ENCODE data around the gene ANKRD53. TPM values are rescaled to one million over a fixed set of nuclear protein-coding genes. Genes with fewer than 3 reads are reported as not detected.

The ANKRD53 gene
- total RNA-seq, 2 donors from 2014 or later = 4.7 to 10.2 TPM

GRCh38 chr2:70959271-70959761, 19.1 kb upstream of the ANKRD53 start:
- intact Hi-C loops (cut with DNase I) = no loop called here
- no peaks in the 10 kb centered on the region for H3K9me3 ChIP-seq
- 92 to 98% methylated on average over 6 to 8 of the region's 9 CpGs for WGBS, 2 donors
- TF ChIP-seq CTCF (IDR thresholded peaks at IDR 0.05) (no peak), POLR2A (IDR thresholded peaks at IDR 0.05) (no peak)
- DNase-seq (no peak), ATAC-seq (no peak)
- H3K36me3 ChIP-seq (replicated peaks in 1 of 2; ENCODE audit: insufficient read depth in 1 of 2, low read depth in 2 of 2) = no peaks in the 10 kb centered on the region
- no peaks in the 10 kb centered on the region for H3K27me3 ChIP-seq
- H3K27ac ChIP-seq = no peak overlapping the region
- no peak overlapping the region for H3K4me3 ChIP-seq
- no peaks in the 10 kb centered on the region for H3K4me1 ChIP-seq

- Histone ChIP-seq H3K9me3 (no peaks in the 10 kb centered on the region), H3K4me3 (no peak overlapping the region), H3K27me3 (no peaks in the 10 kb centered on the region), H3K36me3 (replicated peaks in 1 of 2; ENCODE audit: insufficient read depth in 1 of 2, low read depth in 2 of 2) (no peaks in the 10 kb centered on the region), H3K27ac (no peak overlapping the region), H3K4me1 (peaks cover 2% of the 10 kb centered on the region)
- WGBS, 2 donors = 84 to 87% methylated on average over 11 to 17 of the region's 17 CpGs
- peak in 2 of 4 donors; percentile 0 to 3 for DNase-seq
- intact Hi-C loops (cut with DNase I) = no loop called here
- TF ChIP-seq POLR2A (IDR thresholded peaks at IDR 0.05) (no peak), CTCF (IDR thresholded peaks at IDR 0.05) (no peak)
- ATAC-seq = no peak
Measured at GRCh38 chr2:70959851-70960832, 18.3 kb upstream of the ANKRD53 start.

GRCh38 chr2:70960833-70961647, 17.4 kb upstream of the ANKRD53 start:
- 70 to 77% methylated on average over 6 to 14 of the region's 14 CpGs for WGBS, 2 donors
- intact Hi-C loops (cut with DNase I) = no loop called here
- peak in 3 of 4 donors; percentile 1 to 8 (median 2) for DNase-seq

GRCh38 chr2:70961648-70961994, 16.8 kb upstream of the ANKRD53 start:
- Histone ChIP-seq H3K4me1 (peaks cover 3% of the 10 kb centered on the region), H3K9me3 (no peaks in the 10 kb centered on the region), H3K27ac (no peak overlapping the region), H3K36me3 (replicated peaks in 1 of 2; ENCODE audit: insufficient read depth in 1 of 2, low read depth in 2 of 2) (no peaks in the 10 kb centered on the region), H3K4me3 (no peak overlapping the region), H3K27me3 (no peaks in the 10 kb centered on the region)
- no peak for TF ChIP-seq CTCF (IDR thresholded peaks at IDR 0.05)
- no peak for TF ChIP-seq POLR2A (IDR thresholded peaks at IDR 0.05)
- WGBS, 2 donors = 67 to 77% methylated on average over 4 of the region's 4 CpGs
- DNase-seq (peak in 1 of 4 donors; percentile 1), ATAC-seq (no peak)
- intact Hi-C loops (cut with DNase I) = no loop called here

More at GRCh38 chr2:70960833-70961647, 17.4 kb upstream of the ANKRD53 start:
- TF ChIP-seq POLR2A (IDR thresholded peaks at IDR 0.05) (no peak), CTCF (IDR thresholded peaks at IDR 0.05) (no peak)
- H3K9me3 ChIP-seq = no peaks in the 10 kb centered on the region
- ATAC-seq = no peak
- no peak overlapping the region for H3K4me3 ChIP-seq
- H3K27ac ChIP-seq = no peak overlapping the region
- H3K4me1 ChIP-seq = peaks cover 3% of the 10 kb centered on the region
- no peaks in the 10 kb centered on the region for H3K27me3 ChIP-seq
- H3K36me3 ChIP-seq (replicated peaks in 1 of 2; ENCODE audit: insufficient read depth in 1 of 2, low read depth in 2 of 2) = no peaks in the 10 kb centered on the region

Measured in body of pancreas (tissue), 4 donors.